GM21825 (cell line): ENCODE data around the gene DPP6.

Experiments
- ATAC-seq: cut with Tn5 transposase; IDR thresholded peaks from one replicate; pipeline ENCODE4 v1.9.1; 2021; ENCODE audit warnings: mild to moderate bottlenecking, moderate library complexity; ENCODE audit not compliant: unreplicated experiment

The DPP6 gene

GRCh38 chr7:154898973-154899855, 847.0 kb downstream of the DPP6 start:
- no peak for ATAC-seq

GRCh38 chr7:154899862-154900261, 847.7 kb downstream of the DPP6 start:
- no peak for ATAC-seq

DNA sequence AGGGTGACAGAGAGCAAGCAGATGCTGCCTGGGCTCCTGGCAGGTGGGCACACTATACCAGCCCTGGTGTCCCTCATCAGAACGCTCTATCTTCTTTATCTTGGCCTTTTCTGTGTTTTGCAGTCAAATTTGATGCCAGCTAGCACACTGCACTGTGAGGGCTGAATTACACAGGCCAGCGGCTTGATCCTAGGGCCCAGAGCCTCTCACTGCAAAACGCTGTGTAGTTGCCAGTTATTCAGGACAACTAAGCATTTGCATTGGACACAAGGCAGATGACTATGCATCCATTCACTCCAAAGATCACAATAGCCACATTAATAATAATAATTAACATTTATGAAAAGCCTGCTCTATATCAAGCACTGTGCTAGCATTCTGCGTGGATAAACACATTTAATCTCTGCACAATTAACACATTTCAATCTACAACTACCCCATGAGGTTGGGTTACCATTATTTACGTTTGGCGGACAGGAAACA, 850.4 kb downstream of the DPP6 start:
- no peak for ATAC-seq

DNA sequence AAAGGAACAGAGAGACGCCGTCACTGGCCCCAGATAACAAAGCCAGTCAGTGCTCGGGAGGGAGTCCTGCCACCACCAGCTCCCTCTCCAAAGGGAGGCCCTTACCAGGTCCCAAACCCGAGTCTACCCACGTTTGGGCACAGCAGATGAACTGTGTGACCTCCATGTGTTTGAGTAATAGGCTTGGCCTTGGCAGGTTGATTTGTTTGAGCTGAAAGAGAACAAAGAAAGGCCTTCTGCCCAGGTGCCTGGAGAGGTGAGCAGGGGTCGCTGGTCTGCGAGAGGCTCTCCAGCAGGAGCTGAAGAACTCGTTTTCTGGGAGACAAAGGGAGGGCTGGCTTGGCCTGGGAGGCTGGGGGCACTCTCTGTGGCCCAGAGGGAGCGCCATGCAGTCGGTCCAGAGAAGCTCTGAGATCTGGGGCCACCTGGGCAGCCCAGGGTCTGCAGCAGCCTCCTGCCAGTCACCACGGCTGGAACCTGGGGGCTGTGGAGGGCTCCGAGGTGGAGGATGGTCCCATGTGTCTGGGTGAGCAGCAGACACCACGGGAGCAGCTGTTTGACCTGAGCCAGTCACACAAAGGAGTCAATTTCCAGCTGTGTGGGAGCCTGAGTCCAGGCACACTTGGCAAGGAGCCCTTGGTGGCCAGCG, 851.0 kb downstream of the DPP6 start:
- no peak for ATAC-seq

- ATAC-seq, result no peak
These were observed 852.9 kb downstream of the DPP6 start for GRCh38 chr7:154905146-154905545.

DNA sequence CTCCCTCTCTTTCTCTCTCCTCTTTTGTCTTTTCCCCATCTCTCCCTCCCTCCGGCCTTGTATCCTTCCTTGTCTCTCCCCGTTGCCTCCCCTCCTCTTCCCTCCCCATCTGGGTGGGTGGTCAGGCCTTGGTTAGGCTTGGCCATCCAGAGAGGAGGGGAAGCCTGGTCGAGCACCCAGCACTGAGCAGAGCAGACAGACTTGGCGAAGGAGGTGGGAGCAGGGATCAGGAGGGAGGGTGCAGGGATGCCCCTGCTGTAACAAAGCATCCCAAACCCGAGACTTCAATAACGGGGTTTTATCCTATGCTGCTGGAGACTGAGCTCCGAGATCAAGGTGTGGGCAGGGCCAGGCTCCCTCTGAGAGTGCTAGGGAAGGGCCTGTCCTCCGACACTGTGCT, 853.4 kb downstream of the DPP6 start:
- ATAC-seq, result no peak

- ATAC-seq, result no peak
These were observed 854.0 kb downstream of the DPP6 start for GRCh38 chr7:154906201-154906600.

DNA sequence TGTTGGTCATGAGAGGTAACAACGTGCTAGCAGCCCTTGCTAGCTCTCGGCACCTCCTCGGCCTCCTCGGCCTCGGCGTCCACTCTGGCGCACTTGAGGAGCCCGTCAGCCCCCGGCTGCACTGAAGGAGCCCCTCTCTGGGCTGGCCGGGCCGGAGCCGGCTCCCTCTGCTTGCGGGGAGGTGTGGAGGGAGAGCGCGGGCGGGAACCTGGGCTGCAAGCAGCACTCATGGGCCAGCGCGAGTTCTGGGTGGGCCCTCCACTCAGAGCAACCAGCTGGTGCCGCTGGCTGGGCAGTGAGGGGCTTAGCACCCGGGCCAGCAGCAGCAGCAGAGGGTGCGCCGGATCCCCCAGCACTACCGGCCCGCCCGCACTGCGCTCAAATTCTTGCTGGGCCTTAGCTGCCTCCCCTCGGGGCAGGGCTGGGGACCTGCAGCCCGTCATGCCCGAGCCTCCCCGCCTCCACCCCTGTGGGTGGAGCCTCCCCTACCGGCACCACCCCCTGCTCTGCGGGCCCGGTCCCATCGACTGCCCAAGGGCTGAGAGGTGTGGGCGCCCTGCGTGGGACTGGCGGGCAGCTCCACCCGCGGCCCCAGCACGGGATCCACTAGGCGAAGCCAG, 854.6 kb downstream of the DPP6 start:
- no peak for ATAC-seq

GRCh38 chr7:154907651-154908620, 855.7 kb downstream of the DPP6 start:
- ATAC-seq, result no peak

GRCh38 chr7:154909241-154910105, 857.3 kb downstream of the DPP6 start:
- no peak for ATAC-seq

DNA sequence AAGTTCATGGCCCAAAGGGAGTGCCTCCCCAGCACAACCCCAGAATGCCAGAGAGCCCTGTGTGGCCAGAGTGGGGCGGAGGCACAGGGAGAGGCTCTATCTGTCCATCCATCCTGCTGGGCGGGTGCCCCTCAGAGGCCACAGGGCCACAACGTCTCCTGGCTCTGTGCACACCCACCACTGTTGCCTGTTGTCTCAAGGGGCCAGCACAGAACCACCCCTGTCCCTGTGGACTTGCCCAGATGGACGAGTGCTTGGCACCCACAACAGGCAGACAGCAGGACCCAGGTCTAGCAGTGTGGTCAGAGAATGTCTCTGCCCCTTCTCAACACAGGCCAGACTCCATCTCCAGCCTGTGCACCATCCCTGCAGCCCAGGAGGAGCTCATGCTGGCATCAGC, 857.9 kb downstream of the DPP6 start:
- no peak for ATAC-seq

GRCh38 chr7:154910977-154911376, 858.8 kb downstream of the DPP6 start:
- no peak for ATAC-seq

- no peak for ATAC-seq
These were observed 859.2 kb downstream of the DPP6 start for GRCh38 chr7:154911411-154911810.

GRCh38 chr7:154911862-154912455, 859.8 kb downstream of the DPP6 start:
- ATAC-seq, result no peak

DNA sequence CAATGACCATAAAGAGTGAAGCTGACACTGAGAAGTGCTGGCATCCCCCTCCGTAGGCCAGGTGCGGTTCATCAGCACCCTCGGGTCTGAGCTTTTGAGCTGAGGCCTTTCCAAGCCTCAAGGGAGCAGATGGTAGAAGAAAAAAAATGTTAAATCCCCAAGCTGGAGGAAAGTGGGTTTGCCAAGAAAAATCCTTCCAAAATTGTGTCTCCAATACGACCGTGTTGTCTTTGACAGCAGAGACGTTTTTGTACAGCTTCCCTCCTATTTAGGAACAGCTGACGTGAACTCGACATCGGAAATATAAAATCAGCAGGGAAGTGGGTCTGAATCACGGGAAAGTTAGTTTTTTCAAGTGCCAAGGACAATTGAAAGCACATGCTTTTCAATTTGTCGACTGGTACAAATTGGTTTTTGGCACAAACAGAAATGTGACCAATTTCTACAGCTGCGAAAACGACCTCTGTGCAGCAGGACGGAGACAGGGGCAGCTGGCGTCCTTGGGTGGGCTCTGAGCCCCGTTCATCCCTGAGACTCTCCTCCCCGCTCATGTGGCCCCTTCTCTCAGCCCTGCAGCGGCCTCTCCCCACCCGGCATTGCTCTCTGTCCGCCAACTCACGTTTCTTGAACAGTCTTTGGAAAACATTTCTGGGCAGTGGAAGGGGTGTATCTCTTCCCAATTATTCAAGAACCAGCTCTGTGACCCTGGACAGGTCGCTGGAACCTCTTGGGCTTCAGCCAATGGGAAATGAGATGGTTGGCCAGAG, 860.9 kb downstream of the DPP6 start:
- ATAC-seq, result no peak

- peak; percentile 99 for ATAC-seq
These were observed 861.6 kb downstream of the DPP6 start for GRCh38 chr7:154913638-154914307.

DNA sequence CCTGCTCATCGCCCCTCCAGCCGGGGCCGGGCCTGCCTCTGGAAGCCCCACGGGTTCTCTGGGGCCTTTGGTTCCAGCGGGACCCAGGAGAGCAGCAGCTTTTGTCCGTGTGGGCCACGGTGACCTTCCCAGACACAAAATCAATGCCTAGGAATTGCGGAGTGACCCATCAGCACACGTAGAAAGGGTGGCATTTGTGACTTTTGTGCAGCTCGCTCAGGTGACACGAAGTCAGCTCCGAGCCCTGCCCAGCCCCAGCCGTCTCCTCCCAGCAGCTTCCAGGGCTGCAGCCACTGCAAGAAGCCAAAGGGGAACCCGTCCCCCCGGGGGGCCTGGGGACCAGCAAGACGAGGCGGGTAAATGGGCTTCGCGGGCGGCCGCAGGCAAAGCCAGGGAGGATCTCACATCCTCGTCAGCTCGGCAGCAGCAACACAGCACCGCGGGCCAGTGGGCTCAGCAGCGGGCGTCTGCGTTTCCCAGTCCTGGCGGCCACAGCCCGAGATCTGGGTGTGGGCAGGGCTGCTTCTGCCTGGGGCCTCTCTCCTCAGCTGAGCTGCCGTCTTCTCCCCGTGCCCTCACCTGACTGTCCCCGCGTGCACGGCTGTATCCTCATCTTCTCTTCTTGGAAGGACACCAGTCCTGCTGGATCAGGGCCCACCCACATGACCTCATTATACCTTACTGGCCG, 862.3 kb downstream of the DPP6 start:
- no peak for ATAC-seq
